GM21367 (cell line): ENCODE data around the gene EML4.
"Not testable (repeated sequence)": the region's sequence is repeated elsewhere in the genome, so short reads cannot be mapped to it uniquely, and the experiment has no call there.

ENCODE experiments used
- ATAC-seq: cut with Tn5 transposase; IDR thresholded peaks from one replicate; pipeline ENCODE4 v1.9.1; 2021; ENCODE audit not compliant: unreplicated experiment

The EML4 gene

GRCh38 chr2:42169100-42169873 lies at the start of gene EML4:
EML4 (plus strand) TSS chr2:42169353; CDS start chr2:42169612, 259 bp downstream.
- ATAC-seq, result peak; percentile 72

DNA sequence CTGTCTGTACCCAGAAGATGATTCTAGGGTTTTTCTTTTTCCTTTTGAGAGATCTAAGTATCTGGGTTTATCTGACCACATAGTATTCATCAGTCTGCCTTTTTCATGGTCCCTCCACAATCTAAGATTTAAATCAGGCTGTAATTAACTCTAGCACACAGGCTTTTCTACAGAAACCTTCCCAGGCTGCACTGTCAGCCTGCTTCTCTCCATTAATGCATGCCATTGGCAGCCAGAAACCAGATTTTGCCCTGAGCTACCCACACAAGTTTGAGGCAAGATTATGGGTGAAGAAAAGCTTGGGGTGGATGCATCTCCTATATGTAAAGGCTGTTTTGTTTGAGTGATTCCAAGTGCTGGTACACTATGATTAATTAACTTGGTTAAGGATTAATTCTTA lies 45.7 kb upstream of the EML4 start:
- no peak for ATAC-seq

GRCh38 chr2:42124011-42124785 lies 45.0 kb upstream of the EML4 start:
- ATAC-seq, result peak; percentile 50

DNA sequence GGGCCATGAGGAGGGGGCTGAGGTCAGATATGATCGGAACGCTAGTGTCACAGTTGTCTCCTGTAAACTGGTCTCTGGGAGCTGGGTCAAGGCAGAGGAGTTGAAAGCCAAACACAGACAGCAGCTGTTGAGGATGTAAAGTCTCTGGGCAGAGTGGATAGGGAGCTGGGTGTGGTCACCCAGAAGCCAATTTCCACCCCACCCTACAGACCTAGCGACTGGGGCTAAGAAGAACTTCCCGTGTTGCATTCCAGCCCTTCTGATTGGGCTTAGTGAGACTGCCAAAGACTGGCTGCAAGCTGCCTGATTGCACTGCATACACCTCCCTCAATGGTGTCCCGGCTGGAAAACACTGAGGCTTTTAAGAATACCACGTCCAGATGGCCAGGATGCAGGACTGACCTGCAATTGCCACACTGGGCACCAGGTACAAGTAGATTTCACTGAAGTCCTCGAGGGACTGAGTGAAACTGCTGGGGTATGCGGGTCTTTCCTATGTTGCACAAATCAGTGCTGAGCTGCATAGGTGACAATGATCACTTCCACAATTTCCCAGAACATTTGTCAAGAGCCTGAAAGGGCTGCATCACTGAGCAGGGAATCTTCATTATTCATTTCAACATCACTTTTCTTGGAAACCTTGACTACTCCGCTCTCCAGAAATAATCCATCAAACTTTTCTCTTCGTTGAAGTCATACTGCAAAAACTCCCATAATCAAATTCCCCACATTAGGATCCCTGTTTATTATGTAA lies 43.1 kb upstream of the EML4 start:
- ATAC-seq, result no peak

- not testable (repeated sequence) for ATAC-seq
Observed at GRCh38 chr2:42126873-42127272, 42.3 kb upstream of the EML4 start.

GRCh38 chr2:42127425-42128424 lies 41.4 kb upstream of the EML4 start:
- ATAC-seq, result peak; percentile 63

GRCh38 chr2:42128721-42129486 lies 40.2 kb upstream of the EML4 start:
- ATAC-seq, result no peak

DNA sequence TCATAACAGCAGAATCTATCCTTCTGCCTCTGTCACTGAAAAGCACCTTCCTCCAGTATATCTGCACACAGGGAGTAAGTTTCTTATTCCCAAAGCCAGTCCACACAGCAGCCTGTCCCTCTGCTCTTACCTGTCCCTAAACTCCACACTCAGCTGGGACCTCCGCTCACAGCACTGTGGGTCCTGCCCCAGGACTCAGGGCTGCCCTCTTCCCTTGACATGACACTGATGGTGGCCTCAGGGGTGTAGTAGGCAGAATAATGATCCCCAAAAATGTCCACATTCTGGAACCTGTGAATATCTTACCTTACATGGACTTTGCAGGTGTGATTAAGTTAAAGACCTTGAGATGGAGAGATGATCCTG lies 39.7 kb upstream of the EML4 start:
- ATAC-seq, result no peak

DNA sequence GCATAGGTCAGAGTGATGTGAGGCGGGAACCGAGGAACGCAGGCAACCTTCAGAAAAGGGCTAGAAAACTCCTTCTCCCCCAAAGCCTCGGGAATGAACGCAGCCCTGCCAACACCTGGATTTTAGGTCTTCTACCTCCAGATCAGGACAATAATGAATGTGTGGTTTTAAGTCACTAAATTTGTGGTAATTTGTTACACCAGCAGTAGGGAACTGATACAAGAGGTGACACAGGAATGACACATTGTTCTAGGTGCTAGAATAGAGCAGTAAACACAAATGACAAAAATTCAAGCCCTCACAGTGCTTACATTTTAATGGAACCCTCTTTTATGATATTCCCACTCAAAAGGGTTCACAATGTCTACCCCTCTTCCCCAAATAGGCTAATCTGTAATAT lies 39.2 kb upstream of the EML4 start:
- ATAC-seq, result no peak

DNA sequence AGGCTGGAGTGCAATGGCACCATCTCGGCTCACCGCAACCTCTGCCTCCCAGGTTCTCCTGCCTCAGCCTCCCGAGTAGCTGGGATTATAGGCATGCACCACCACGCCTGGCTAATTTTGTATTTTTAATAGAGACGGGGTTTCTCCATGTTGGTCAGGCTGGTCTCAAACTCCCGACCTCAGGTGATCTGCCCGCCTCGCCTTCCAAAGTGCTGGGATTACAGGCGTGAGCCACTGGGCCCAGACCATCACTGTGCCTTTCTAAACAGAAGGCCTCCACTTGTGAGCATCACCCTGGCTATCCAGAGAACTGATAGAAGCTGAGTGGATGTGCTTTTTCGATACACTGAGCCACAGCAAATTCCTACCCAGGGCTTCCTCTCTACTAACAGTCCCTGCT lies 38.3 kb upstream of the EML4 start:
- not testable (repeated sequence) for ATAC-seq

DNA sequence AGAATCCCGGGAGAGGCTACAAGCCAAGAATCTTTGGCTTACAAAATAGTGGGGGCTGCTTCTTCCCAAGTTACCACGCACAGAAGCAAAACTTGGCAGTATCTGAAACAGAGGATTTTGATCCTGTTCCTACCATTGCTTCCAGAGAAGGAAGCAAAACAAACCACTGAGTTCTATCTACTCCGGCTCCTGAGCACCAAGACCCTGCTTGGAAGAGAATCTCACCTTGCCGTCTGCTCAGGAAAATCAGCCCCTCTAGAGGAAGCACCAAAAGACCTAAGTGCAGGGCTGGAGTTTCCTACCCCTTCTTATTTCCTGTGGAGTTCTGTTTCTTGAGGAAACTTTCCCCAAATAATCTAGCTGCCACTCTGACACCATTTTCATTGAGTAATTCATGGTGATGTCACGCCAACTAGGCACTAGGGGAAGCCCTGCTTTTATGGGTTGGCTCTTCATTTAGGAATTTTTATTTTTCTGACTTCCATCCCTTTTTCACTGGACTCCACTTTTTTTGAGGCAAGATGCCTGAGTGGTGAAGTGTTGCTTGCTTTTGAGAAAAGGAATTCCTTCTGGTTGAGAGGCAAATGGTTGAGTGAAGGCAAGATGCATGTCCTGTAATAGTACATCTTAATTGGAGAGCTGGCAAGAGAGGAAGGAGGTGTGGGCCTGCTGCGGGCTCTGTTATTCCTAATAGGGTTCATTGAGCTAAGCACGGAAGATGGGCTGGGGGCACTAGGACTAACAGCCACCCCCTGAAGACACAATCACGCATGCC lies 36.8 kb upstream of the EML4 start:
- ATAC-seq, result no peak

GRCh38 chr2:42132966-42133641 lies 36.0 kb upstream of the EML4 start:
- ATAC-seq, result peak; percentile 88

DNA sequence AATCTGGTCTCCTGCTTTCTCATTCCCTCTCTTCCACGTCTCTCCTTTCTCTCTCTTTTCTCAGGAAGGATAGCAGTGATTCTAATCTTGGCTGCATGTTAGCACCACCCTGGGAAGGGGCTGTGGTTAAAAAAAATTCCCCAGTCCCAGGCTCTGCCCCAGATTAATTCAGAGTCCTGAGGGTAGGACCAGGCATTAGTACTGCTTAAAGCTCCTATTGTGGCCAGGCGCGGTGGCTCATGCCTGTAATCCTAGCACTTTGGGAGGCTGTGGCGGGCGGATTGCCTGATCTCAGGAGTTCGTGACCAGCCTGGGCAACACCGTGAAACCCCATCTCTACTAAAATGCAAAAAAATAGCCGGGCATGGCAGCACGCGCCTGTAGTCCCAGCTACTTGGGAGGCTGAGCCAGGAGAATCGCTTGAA lies 35.4 kb upstream of the EML4 start:
- no peak for ATAC-seq

- not testable (repeated sequence) for ATAC-seq
Observed at GRCh38 chr2:42134401-42134932, 34.7 kb upstream of the EML4 start.

GRCh38 chr2:42135381-42136312 lies 33.5 kb upstream of the EML4 start:
- no peak for ATAC-seq

GRCh38 chr2:42136782-42137124 lies 32.4 kb upstream of the EML4 start:
- ATAC-seq, result no peak
